Measurements from ENCODE around the gene ZDHHC6. TPM values are rescaled to one million over a fixed set of nuclear protein-coding genes. Genes with fewer than 3 reads are reported as not detected.

Gene ZDHHC6
- total and polyA plus RNA-seq, 8 donors, result 20.0 to 57.1 (median 25.5) TPM

DNA sequence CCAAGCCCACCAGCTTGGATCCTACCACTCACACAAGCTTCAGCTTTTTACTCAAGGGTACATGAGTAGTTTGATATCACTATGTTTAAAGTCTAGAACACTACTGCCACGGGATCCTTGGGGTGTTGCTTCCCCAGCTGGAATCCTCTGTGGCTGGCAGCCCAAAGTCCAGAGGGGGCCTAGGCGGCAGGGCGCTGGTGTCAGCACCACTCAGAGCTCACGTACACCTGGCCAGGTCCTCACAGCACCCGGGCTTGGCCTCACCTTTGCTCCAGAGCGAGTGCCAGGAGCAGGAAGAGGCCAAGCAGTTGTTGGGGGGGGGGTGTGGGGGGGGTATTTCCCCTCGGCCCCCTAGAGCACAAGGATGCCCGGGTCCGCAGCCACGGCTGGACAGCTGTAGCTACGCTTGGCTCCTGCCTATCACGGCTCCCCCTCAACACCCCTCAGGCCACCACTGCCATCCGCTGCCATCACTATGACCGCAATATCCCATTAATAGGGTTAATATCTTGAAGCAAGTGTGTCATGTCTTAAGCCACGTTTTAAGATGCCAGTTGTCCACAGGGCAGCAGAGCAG, 17.0 kb downstream of the ZDHHC6 start:
- Histone ChIP-seq H3K36me3 (peaks cover 24 to 100% (median 97%) of the 10 kb centered on the region in 4 donors), H3K4me3 (no peak overlapping the region), H3K27ac (no peak overlapping the region), H3K4me1 (no peaks in the 10 kb centered on the region), H3K9me3 (no peaks in the 10 kb centered on the region), H3K27me3 (no peaks in the 10 kb centered on the region)
- intact Hi-C loops (cut with DNase I; ENCODE audit: low total_unique reads), result no loop called here
- DNase-seq, result peak in 1 of 2 donors; percentile 12
- 73 to 77% (median 76%) methylated on average over 11 to 15 of the region's 15 CpGs for WGBS, 5 donors
- TF ChIP-seq POLR2A (IDR thresholded peaks at IDR 0.05), result no peak
- no peak for TF ChIP-seq EP300 (IDR thresholded peaks at IDR 0.05)
- TF ChIP-seq, protein P1, sequence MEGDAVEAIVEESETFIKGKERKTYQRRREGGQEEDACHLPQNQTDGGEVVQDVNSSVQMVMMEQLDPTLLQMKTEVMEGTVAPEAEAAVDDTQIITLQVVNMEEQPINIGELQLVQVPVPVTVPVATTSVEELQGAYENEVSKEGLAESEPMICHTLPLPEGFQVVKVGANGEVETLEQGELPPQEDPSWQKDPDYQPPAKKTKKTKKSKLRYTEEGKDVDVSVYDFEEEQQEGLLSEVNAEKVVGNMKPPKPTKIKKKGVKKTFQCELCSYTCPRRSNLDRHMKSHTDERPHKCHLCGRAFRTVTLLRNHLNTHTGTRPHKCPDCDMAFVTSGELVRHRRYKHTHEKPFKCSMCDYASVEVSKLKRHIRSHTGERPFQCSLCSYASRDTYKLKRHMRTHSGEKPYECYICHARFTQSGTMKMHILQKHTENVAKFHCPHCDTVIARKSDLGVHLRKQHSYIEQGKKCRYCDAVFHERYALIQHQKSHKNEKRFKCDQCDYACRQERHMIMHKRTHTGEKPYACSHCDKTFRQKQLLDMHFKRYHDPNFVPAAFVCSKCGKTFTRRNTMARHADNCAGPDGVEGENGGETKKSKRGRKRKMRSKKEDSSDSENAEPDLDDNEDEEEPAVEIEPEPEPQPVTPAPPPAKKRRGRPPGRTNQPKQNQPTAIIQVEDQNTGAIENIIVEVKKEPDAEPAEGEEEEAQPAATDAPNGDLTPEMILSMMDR (IDR thresholded peaks at IDR 0.05), result no peak
- TF ChIP-seq POLR2AphosphoS5 (IDR thresholded peaks at IDR 0.05), result no peak

DNA sequence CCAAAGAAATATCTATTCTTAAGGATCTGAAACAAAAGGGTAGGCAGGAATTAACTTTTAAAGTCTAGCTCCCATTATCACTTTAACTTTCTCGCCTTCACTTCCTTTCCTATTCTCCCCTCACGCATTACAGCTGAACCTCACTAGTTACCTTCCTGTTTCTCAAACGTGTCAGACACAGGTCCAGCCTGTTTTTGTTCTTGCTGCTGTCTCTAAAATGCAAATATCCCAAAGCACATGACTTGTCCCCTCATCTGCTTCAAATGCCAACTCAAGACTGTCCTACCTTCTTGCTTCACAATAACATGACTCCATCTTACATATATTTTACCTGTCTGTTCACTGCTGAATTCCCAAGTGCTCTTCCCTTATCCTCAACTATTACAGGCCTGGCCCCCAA, 17.6 kb downstream of the ZDHHC6 start:
- H3K36me3 ChIP-seq, result peaks cover 23 to 100% (median 98%) of the 10 kb centered on the region in 4 donors
- DNase-seq, result no peak
- TF ChIP-seq POLR2A (IDR thresholded peaks at IDR 0.05) (no peak), EP300 (IDR thresholded peaks at IDR 0.05) (no peak), POLR2AphosphoS5 (IDR thresholded peaks at IDR 0.05) (no peak)
- TF ChIP-seq, protein P1 (IDR thresholded peaks at IDR 0.05), result no peak
- H3K4me1 ChIP-seq, result no peaks in the 10 kb centered on the region
- H3K9me3 ChIP-seq, result no peaks in the 10 kb centered on the region
- no peak overlapping the region for H3K27ac ChIP-seq
- H3K27me3 ChIP-seq, result no peaks in the 10 kb centered on the region
- intact Hi-C loops (cut with DNase I; ENCODE audit: low total_unique reads), result no loop called here
- 58 to 68% (median 63%) methylated on average over 3 of the region's 3 CpGs for WGBS, 5 donors
- H3K4me3 ChIP-seq, result no peak overlapping the region

DNA sequence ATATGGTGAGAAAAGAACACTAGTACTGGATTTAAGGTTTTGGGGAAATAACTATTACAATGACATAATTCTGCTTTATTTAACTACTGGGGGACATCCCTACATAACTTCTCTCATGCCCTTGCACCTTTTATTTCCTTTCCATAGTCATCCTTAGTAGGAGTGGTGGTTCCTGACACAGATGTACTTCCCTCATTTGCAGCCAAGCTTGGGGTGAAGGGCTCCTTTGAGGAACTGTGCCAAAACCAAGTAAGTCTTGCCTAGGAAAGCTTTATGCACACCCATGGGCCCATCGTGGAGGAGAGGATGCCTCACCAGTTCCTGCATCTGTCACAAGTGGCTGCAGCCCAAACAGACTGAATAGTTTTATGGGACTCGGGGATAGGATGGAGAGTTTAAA, 20.6 kb downstream of the ZDHHC6 start:
- Histone ChIP-seq H3K4me3 (no peak overlapping the region), H3K36me3 (peaks cover 32 to 96% (median 93%) of the 10 kb centered on the region in 4 donors), H3K9me3 (no peaks in the 10 kb centered on the region), H3K4me1 (no peaks in the 10 kb centered on the region), H3K27ac (no peak overlapping the region), H3K27me3 (no peaks in the 10 kb centered on the region)
- intact Hi-C loops (cut with DNase I; ENCODE audit: low total_unique reads), result no loop called here
- WGBS, 5 donors, result 67 to 84% (median 70%) methylated on average over 2 of the region's 2 CpGs
- TF ChIP-seq, protein P1 (IDR thresholded peaks at IDR 0.05), result no peak
- TF ChIP-seq POLR2AphosphoS5 (IDR thresholded peaks at IDR 0.05) (no peak), POLR2A (IDR thresholded peaks at IDR 0.05) (no peak), EP300 (IDR thresholded peaks at IDR 0.05) (no peak)
- no peak for DNase-seq

DNA sequence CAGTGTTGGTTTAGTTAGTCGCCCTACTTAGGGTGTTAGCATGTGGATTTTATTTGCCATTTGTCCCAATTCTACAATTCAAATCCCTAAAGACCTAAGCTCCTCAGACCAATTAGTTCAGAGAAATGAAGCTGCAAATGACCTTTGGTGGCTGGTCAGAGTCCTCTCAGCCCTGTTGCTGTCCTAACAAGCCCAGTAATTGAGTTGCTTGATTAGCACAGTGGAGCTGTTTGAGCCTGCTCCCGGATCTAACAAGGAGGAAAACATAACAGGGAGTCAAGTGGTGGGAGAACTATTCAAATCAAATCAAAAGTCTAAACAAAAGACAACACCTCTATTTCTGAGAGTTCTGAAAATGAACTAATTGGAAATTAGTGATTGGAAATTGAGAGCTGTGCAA, 22.1 kb downstream of the ZDHHC6 start:
- Histone ChIP-seq H3K4me1 (no peaks in the 10 kb centered on the region), H3K27ac (no peak overlapping the region), H3K36me3 (peaks cover 19 to 96% (median 86%) of the 10 kb centered on the region in 4 donors), H3K4me3 (no peak overlapping the region), H3K27me3 (no peaks in the 10 kb centered on the region), H3K9me3 (no peaks in the 10 kb centered on the region)
- no peak for TF ChIP-seq POLR2AphosphoS5 (IDR thresholded peaks at IDR 0.05)
- TF ChIP-seq, protein P1 (IDR thresholded peaks at IDR 0.05), result no peak
- intact Hi-C loops (cut with DNase I; ENCODE audit: low total_unique reads), result no loop called here
- 58 to 81% (median 68%) methylated on average over 2 of the region's 2 CpGs for WGBS, 5 donors
- no peak for DNase-seq
